ENCODE data around the gene TP53I13. TPM values are rescaled to one million over a fixed set of nuclear protein-coding genes. Genes with fewer than 3 reads are reported as not detected.

The TP53I13 gene
- total and polyA plus RNA-seq, 10 of the 15 experiments (the other 5 are each of a cell fraction or from before 2014, with no cell fraction given): 0.31 to 45.1 (median 19.5) TPM; not detected in 1

DNA sequence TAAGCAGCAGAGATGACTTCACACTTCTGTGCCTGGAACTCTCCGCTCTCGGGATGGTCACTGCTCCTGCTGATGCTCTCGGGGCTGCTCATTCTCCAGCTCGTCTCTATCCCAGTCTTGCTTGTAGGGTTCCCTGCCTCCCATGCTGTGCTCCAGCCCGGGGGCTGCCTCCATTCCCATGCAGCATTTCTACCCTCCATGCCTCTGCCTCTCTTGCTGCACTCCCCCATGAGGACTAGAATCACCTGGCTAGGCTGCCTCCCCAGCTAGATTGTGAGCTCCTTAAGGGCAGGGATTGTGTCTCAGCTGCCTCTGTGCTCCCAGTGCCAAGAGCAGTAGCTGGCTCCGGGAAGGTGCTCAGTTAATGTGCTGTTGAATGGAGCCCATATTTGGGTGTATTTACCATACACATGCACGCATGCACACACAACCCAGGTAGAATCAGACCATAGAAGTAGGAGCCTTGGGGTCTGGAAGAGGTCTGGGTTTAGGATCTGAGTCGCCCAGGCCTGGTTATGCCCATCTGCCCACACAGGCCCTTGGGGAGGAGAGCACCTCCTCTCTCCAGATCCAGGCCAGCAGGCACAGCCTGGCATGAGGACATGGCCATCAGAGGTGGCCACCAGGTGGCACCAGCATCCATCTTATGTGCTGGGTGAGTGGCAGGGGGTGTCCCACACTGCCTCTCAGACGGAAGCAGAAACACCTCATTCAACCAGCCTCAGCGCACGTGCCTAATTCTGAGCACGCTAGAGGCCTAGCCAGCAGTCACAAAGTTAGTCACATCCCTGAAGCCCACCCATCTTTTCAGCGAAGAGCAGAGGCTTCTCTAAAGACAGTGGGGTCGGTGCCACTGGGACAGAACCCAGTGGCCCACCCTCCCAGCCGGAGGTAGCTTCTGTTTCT lies 11.6 kb downstream of the TP53I13 start (continued):
- TF ChIP-seq, protein P1, sequence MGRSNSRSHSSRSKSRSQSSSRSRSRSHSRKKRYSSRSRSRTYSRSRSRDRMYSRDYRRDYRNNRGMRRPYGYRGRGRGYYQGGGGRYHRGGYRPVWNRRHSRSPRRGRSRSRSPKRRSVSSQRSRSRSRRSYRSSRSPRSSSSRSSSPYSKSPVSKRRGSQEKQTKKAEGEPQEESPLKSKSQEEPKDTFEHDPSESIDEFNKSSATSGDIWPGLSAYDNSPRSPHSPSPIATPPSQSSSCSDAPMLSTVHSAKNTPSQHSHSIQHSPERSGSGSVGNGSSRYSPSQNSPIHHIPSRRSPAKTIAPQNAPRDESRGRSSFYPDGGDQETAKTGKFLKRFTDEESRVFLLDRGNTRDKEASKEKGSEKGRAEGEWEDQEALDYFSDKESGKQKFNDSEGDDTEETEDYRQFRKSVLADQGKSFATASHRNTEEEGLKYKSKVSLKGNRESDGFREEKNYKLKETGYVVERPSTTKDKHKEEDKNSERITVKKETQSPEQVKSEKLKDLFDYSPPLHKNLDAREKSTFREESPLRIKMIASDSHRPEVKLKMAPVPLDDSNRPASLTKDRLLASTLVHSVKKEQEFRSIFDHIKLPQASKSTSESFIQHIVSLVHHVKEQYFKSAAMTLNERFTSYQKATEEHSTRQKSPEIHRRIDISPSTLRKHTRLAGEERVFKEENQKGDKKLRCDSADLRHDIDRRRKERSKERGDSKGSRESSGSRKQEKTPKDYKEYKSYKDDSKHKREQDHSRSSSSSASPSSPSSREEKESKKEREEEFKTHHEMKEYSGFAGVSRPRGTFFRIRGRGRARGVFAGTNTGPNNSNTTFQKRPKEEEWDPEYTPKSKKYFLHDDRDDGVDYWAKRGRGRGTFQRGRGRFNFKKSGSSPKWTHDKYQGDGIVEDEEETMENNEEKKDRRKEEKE (IDR thresholded peaks at IDR 0.05): no peak
- TF ChIP-seq SREBF1 (IDR thresholded peaks at IDR 0.05; ENCODE audit: low read length) (no peak), BCL3 (IDR thresholded peaks at IDR 0.05; ENCODE audit: borderline replicate concordance, insufficient read depth, low read depth, low read length, poor library complexity, severe bottlenecking) (no peak), USF2 (IDR thresholded peaks at IDR 0.05; ENCODE audit: borderline replicate concordance, low read depth, low read length) (peak; percentile 50), HDGF (IDR thresholded peaks at IDR 0.05) (peak; percentile 91), CUX1 (IDR thresholded peaks at IDR 0.05; ENCODE audit: insufficient replicate concordance, low read depth, low read length) (no peak), TAF1 (IDR thresholded peaks at IDR 0.05; ENCODE audit: borderline replicate concordance, low read depth, low read length) (no peak), SIN3A (IDR thresholded peaks at IDR 0.05; ENCODE audit: low read depth, low read length) (no peak), GABPA (IDR thresholded peaks at IDR 0.05; ENCODE audit: low read depth) (no peak), ASH2L (IDR thresholded peaks at IDR 0.05; ENCODE audit: borderline replicate concordance, low read depth) (no peak), ZNF687 (IDR thresholded peaks at IDR 0.05) (peak; percentile 95), POU2F2 (IDR thresholded peaks at IDR 0.05; ENCODE audit: borderline replicate concordance, low read depth, low read length) (no peak)
